NCI-H69 (cell line): ENCODE data around the gene FFAR3.

Source experiments
- DNase-seq: peaks from one replicate; lab custom pipeline; 2025; lab: John Stamatoyannopoulos, UW

Gene FFAR3

DNA sequence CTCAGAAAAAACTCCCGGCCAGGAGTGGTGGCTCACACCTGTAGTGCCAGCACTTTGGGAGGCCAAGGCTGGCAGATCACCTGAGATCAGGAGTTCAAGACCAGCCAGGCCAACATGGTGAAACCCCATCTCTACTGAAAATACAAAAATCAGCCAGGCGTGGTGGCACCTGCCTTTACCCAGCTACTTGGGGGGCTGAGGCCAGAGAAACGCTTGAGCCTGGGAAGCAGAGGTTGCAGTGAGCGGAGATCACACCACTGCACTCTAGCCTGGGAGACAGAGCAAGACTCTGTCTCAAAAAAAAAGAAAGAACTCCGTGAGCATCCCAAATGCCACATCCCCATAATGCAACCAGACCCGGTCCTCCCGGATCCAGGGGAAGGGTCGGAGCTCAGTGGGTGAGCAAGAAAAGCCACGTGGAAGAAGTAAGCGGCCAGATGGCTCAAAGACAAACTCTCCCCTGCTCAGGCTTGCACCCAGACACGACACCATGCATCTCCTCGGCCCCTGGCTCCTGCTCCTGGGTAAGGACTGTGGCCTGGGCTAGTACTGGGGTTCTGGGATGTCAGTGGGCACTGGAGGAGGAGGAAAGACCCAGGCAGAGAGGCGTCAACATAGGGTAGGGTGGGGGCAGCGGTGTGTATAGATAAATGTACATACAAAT is 26.6 kb upstream of the FFAR3 start:
- no peak for DNase-seq

DNA sequence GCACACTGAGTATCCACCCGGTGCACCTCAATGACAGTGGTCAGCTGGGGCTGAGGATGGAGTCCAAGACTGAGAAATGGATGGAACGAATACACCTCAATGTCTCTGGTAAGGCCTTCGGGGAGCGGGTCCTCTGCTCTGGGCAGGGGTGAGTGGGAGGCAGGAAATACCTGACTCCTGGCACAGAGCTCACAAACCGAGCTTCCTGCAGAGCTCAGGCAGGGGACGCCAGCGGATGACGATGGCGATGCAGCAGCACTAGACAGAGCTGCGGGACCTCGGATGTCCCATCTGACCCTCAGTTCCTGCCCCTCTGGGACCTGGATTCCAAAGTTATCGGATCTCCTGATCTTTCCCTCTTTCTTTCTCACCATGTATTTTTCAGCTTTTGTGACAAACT is 25.4 kb upstream of the FFAR3 start:
- DNase-seq: no peak

DNA sequence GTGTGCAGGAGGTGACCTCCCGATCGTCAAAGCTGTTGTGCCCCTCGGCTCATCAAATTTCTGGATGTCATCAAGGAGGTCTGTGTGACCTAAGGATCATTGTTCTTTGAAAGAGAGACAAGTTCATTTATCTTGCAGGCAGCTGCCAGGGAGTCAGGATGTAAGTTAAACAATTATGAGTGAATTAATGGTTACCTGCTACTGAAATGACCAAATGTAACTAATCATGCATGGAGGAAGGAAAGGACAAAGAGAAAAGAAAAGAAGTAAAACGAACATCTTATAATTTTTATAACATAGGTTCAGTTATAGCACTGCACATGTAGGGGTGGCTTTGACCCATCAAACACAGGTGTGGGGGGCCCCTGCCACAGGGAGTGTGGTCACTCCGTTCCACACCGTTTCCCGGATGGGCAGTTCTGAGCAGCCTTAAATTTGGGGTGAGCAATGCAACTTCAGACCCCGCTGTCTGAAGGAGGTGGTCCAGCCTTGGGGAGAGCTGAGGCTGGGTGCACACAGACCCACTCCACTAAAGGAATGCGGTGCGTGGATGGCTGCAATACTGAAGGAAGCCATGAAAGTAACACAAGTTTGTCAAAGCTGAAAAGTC is 24.0 kb upstream of the FFAR3 start:
- no peak for DNase-seq

DNA sequence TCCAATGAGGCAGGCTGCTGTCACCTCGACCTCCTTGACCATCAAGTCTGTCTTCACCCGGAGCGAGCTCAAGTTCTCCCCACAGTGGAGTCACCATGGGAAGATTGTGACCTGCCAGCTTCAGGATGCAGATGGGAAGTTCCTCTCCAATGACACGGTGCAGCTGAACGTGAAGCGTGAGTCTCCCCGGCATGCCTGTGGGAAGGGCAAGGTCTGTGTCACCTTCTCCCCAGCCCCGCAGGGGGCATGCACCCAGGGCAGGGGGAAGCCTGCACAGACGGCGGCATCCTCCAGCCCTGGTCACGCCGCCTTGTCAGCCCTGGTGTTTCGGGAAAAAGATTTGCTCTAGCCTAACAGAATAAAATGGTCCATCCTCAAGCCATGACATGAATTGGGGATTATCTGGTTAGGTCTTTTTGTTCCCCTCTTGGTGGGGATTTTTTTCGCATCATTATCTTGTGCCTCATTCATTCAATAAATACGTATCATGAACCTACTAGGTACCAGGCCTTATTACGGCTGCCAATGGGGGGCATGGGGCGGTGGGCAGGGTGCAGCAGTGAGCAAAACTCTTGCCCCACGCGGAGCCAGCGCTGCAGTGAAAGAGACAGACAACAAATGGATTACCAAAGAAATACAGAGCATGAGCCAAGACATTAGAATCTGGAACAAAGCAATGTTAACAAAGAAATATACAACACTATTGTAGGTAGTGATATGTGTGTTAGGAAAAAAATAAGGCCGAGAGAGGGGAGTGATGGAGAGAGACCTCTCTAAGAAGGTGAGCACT is 21.9 kb upstream of the FFAR3 start:
- DNase-seq: no peak

DNA sequence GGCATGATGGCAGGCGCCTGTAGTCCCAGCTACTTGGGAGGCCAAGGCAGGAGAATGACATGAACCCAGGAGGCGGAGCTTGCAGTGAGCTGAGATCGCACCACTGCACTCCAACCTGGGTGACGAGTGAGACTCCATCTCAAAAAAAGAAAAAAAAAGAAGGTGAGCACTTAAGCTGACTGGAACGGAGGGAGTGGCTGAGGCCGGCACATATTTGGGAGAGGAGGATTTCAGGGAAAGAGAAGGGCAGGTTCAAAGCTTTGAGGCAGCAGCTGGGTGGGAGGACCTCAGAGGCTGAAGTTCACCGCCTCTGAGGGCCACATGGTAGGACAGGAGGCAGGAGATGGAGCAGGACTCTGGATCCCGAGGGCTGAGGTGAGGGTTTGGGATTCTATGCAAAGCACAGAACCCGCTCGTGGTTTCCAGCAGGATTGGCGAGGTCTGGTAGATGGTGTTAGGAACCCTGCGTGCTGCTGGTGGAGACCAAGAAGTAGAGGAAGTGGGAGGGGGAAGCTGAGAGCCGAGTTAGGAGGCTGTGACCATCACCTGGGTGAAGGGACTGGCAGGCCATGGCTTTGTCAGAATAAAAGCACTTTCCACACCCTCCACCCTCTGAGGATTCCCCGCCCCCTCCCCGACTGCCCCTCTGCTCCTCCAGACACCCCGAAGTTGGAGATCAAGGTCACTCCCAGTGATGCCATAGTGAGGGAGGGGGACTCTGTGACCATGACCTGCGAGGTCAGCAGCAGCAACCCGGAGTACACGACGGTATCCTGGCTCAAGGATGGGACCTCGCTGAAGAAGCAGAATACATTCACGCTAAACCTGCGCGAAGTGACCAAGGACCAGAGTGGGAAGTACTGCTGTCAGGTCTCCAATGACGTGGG is 20.9 kb upstream of the FFAR3 start:
- DNase-seq: no peak

DNA sequence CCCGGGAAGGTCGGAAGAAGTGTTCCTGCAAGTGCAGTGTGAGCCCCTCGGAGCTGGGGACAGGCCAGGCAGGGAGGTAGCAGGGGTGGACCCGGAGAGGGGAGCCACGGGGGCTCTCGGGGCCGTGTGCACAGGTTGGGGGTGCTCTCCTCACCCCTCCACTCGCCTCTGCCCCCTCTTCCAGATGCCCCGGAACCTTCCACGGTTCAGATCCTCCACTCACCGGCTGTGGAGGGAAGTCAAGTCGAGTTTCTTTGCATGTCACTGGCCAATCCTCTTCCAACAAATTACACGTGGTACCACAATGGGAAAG is 20.3 kb upstream of the FFAR3 start:
- no peak for DNase-seq

DNA sequence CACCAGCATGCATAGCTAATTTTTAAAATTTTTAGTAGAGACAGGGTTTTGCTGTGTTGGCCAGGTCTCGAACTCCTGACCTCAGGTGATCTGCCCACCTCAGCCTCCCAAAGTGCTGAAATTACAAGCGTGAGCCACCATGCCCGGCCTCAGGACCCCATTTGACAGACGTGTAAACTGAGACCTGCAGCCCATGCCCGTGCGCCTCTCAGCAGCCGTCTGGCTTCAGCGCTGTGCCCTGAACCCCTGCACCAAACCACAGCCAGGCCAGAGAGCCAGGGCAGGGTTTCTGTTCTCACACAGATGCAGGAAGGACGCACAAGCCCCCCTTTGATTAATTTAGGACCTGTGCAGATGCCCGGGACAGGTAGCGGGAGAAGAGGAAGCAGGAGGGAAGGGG is 17.8 kb upstream of the FFAR3 start:
- DNase-seq: no peak

DNA sequence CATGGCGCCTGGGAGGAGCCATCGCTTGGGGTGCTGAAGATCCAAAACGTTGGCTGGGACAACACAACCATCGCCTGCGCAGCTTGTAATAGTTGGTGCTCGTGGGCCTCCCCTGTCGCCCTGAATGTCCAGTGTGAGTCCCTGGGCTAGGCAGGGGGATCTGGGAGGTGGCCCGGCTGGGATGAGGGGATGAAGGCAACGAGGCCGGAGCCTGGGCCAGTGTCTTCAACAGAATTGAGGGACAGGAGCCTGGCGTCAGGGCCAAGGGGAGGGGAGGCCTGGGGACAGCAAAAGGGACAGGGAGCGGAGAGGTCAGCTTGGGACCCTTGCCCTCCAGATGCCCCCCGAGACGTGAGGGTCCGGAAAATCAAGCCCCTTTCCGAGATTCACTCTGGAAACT is 17.3 kb upstream of the FFAR3 start:
- DNase-seq: no peak

DNA sequence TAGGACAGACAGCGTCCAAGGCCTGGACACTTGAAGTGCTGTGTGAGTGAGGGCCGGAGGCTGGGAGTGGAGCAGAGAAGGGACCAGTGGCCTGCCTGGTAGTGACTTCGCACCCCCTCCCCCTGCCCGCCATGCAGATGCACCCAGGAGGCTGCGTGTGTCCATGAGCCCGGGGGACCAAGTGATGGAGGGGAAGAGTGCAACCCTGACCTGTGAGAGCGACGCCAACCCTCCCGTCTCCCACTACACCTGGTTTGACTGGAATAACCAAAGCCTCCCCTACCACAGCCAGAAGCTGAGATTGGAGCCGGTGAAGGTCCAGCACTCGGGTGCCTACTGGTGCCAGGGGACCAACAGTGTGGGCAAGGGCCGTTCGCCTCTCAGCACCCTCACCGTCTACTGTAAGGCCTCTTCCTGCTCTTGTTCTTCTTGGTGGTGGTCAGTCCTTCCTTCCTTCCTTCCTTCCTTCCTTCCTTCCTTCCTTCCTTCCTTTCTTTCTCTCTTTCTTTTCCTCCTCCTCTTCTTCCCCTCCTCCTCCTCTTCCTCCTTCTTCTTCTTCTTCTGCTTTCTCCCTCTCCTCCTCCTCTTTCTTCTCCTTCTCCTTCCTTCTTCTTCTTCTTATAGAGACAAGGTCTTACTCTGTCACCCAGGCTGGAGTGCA is 16.6 kb upstream of the FFAR3 start:
- DNase-seq: no peak

DNA sequence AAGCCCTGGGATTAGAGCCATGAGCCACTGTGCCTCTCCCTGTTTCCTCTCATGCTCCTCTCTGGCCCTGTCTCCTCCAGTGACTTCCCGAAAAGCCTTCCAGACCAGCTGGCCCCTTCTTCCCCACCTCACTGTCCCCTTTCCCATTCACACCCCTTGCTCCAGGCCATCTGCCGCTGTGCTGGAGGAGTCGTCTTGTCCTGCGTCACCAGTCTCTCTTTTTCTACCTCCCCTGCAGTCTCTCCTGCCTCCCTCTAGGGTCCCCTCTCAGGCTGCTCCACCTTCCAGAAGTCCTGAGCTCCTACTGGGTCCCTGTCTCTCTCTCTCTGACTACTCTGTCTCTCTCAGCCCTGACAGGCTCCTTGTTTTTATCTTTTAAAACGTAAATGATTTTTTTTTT is 15.8 kb upstream of the FFAR3 start:
- peak; percentile 11 for DNase-seq

DNA sequence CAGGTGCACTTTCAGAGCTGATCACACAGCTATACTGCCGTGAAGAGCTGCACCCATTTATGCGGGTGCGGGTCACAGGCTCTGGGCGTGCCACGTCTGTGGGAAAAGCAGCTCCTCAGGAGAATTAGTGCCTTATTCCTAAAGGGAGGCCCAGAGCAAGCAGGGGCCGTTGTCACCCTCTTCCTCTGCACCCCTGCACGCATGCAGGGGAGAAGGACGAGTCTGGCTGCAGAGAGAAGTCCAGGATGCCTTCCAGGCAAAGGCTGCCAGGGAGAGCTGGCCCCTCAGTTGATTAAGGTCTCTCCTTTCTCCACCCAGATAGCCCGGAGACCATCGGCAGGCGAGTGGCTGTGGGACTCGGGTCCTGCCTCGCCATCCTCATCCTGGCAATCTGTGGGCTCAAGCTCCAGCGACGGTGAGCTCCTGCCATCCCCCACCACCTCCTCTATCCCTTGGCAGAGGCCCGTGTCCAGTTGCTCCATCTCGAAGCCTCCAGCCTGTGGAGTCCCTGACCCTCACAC is 13.7 kb upstream of the FFAR3 start:
- DNase-seq: no peak

DNA sequence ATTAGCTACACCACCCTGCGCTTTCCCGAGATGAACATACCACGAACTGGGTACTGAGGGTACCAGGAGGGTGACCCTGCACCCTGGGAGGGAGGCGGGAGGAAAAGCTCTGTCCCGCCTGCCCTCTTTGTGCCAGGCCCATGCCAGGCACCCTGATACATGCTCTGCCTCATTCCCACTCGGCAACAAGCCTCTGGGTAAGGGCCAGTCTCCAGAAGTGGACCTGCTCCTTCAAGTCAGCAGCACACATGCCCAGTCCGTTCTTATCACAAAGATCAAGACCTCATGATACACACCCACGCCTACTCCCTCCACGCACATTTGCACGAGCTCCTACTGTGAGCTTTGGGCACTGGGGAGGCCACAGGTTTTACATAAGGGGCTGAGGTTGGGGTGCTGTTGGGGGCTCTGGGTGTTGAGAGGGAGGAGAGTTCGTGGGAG is 12.6 kb upstream of the FFAR3 start:
- no peak for DNase-seq

DNA sequence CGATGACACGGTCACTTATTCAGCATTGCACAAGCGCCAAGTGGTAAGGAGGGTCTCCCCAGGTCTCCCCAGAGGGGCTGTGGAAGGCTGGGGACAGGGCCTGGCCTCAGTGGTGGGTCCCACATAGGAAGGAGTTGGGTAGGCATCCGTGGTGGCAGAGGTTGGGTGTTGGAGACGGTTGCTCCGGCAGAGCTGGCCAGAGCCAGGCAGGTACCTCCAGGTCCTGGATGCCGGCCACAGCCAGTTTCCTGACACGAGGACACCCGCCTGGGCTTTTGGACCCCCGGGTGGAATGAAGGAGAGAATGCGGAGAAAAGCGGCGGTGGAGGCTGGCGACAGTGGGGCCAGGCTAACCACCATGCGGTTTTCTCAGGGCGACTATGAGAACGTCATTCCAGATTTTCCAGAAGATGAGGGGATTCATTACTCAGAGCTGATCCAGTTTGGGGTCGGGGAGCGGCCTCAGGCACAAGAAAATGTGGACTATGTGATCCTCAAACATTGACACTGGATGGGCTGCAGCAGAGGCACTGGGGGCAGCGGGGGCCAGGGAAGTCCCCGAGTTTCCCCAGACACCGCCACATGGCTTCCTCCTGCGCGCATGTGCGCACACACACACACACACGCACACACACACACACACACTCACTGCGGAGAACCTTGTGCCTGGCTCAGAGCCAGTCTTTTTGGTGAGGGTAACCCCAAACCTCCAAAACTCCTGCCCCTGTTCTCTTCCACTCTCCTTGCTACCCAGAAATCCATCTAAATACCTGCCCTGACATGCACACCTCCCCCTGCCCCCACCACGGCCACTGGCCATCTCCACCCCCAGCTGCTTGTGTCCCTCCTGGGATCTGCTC is 11.8 kb upstream of the FFAR3 start:
- no peak for DNase-seq

DNA sequence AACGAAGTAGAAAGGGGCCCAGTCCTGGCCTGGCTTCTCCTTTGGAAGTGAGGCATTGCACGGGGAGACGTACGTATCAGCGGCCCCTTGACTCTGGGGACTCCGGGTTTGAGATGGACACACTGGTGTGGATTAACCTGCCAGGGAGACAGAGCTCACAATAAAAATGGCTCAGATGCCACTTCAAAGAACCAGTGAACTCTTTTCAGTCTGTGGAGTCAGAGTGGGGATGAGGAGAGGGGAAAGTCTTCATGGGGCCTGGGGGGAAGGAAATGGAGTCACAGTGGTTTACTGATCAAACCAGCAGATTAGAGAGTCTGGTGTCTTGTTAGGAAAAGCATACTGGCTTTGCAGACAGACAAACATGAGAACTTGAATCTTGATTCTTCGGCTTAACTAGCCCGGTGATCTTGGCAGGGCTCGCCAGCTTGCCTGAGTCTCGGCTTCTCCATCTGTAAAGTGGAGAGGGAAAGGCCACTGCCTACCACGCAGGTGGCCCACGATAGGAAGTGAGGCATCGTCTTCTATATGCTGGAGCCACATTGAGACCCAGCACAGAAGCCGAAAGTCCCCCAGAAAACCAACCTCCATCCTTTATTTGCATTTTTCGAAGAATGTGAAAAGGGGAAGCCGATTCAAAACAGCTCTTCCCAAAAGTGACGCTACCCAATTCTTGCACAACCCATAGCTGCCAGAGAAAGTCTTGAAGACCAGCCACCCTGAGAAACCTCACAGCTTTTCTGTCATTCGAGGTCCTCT is 10.9 kb upstream of the FFAR3 start, which contains the start of gene FFAR1:
Gene FFAR1 (plus strand): TSS at position 732 of the 759 bp plus-strand sequence. CDS start 3,650 bp downstream, outside the sequence.
- no peak for DNase-seq

DNA sequence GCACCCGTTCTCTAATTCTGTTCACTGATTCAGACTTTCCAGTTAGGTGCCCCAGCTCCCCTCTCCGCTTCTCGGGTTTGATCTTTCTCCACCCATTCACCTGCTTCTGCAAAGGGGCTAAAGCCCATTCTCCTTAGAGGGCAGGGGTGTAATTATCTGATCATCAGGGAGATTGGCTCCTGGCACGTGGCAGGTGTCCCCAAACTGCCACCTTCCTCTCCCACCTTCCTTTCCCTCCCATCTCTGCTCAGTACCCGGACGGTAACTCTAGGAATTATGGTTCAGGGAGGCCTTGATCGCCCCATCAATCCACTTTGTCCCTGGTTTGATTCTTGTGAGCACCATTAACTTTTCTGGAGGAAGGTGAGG is 10.3 kb upstream of the FFAR3 start:
- DNase-seq: no peak

DNA sequence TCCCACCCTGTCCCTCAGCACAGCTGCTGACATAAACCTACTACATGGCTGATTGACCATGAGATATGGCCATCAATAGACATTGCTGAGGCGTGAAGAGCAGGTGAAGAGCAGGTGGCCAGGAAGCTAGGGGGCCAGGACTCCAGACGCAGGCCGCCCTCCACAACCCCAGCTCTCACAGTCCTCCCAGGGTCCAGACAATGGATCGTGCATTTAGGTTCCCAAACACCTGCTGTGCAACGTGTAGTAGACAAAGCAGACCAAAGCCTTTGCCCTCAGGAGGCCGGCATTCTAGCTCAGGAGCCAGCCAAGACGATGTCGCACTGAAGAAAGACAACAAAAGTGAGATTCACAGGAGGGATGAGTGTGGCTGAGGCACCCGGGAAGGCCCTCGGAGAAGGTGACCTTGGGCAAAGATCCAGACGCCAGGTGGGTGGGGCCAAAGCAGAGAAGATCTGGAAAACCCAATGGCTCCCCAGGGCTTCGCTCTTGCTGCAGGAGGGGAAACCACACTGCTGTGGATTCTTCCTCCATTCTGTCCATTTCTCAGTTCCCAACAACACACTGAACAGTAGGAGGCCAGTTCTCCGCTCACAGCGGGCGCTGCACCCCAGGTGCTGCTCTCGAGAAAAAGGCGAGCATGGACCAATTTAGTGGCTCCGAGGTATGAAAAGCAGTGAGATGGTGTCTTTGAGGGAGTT is 9.2 kb upstream of the FFAR3 start:
- DNase-seq: peak; percentile 11

DNA sequence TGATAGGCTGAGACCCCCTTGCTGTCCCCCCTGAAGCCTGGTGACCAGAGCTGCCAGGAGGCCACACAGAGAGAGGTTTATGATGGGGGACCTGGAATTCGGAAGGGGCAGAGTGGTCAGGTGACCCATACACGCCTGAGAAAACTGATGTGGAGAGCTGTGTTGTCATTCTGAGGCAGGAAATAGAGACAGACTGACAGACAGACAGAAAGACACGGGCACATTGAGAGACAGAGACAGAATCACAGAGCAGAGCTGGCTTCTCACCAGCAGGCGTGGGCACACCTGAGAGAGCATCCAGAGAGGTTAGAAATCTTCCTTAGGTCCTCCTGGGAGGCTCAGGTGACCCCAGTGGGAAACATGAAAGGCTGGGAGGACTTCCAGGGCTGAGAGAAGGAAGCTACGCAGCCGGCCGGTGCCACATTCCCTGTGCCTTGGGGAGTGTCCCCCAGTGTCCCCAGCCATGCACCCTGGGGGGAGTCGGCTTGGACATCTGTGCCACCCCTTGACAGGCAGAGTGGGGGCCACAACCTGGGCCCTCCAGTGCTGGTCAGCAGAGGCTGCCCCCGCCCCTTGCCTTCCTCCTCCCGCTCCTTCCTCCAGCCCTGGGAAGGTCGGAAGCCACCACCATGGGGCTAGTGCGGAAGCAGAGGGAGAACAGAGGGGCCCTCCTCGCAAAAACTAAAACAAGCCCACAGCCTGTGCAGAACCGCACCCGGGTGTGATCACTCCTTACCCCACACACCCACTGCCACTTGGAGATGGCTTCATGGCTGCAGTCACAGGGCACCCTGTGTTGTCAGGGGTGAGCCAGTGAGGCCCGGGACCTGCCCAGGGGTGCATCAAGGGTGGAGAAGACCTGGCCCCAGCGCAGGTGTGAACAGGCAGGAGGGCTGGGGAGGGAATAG is 8.4 kb upstream of the FFAR3 start:
- no peak for DNase-seq

DNA sequence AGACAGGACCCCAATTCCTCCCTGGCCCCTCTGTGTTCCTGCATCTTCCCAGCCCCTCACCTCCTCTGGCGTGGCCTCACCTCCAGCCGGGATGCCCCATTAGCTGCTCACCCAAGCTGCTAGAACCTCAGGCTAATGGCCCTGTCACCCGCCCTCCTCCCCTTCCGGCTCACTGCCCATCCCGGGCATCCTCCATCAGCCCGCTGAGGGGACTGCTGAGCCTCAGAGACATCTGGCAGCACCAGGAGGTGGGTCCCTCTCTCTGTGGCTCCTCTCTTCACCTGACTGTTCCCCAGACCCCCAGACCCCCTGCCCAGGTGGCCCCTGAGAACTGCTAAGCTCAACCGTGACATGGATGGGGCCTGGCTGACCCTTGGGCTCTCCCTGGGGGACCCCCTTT is 7.7 kb upstream of the FFAR3 start:
- no peak for DNase-seq
